Gastrocnemius medialis (tissue), 4 donors: ENCODE data around the gene STEAP4.

Source experiments
- CTCF ChIP-seq, 5 experiments: fragments of 450-650 bp in 3 of 5; fragments of 200-600 bp in 2 of 5; sonication (generic) in 2 of 5; IDR thresholded peaks in 4 of 5; conservative IDR thresholded peaks in 1 of 5; 1 replicate in 4 of 5; 2 replicates in 1 of 5; pipeline ENCODE4 v1.5.1; 2016 to 2019; ENCODE audit warnings: antibody characterized with exemption in 5 of 5, mild to moderate bottlenecking in 3 of 5, moderate library complexity in 3 of 5
- POLR2A ChIP-seq, 2 donors: fragments of 450-650 bp; IDR thresholded peaks; one replicate each; pipeline ENCODE4 v1.6.1; 2017; ENCODE audit warnings: antibody characterized with exemption in 2 of 2, mild to moderate bottlenecking in 2 of 2, moderate library complexity in 2 of 2

GRCh38 chr7:88306590-88307048 lies at the start of gene STEAP4:
- TF ChIP-seq POLR2A (IDR thresholded peaks at IDR 0.05) (peak in 1 of 2 donors; percentile 45), CTCF (IDR thresholded peaks at IDR 0.05 in 4 of 5, conservative IDR thresholded peaks at IDR 0.05 in 1 of 5) (no peak)
